Endodermal cell (in vitro differentiated cells): ENCODE results near the gene IRGM. TPM values are rescaled to one million over a fixed set of nuclear protein-coding genes. Genes with fewer than 3 reads are reported as not detected.
"Not testable (repeated sequence)": the region's sequence is repeated elsewhere in the genome, so short reads cannot be mapped to it uniquely, and the experiment has no call there.

Source experiments
- DNase-seq: peaks from one replicate; pipeline ENCODE4 v3.0.0-alpha.2; 2017
- H3K27ac ChIP-seq: 2 replicates; pipeline ENCODE4 v1.5.1; 2013; ENCODE audit warnings: mild to moderate bottlenecking, low read depth, low read length, moderate library complexity
- H3K27me3 ChIP-seq: 2 replicates; pipeline ENCODE4 v1.6.1; 2013; ENCODE audit warnings: mild to moderate bottlenecking, low read length, moderate library complexity; ENCODE audit not compliant: insufficient read depth, control insufficient read depth, poor library complexity, severe bottlenecking
- H3K36me3 ChIP-seq: 2 replicates; pipeline ENCODE4 v1.7.0; 2013; ENCODE audit warnings: mild to moderate bottlenecking, low read length, moderate library complexity; ENCODE audit not compliant: control insufficient read depth, insufficient read depth
- H3K4me1 ChIP-seq: one replicate; pipeline ENCODE4 v1.7.0; 2013; ENCODE audit warnings: low read length; ENCODE audit not compliant: control insufficient read depth, insufficient read depth
- H3K4me3 ChIP-seq: 2 replicates; pipeline ENCODE4 v1.5.1; 2013; ENCODE audit warnings: mild to moderate bottlenecking, low read length, moderate library complexity
- H3K9ac ChIP-seq: 2 replicates; pipeline ENCODE4 v1.6.1; 2013; ENCODE audit warnings: mild to moderate bottlenecking, low read length, moderate library complexity; ENCODE audit not compliant: poor library complexity, severe bottlenecking; ENCODE audit errors: extremely low read depth
- H3K9me3 ChIP-seq: 2 replicates; pipeline ENCODE4 v1.6.1; 2013; ENCODE audit warnings: mild to moderate bottlenecking, low read length, moderate library complexity; ENCODE audit not compliant: control insufficient read depth
- H3K27ac Mint-ChIP-seq: 2 replicates; pipeline ENCODE4 v1.8.0; 2020; ENCODE audit warnings: mixed read lengths
- H3K27me3 Mint-ChIP-seq: 2 replicates; pipeline ENCODE4 v1.8.0; 2021; ENCODE audit warnings: mild to moderate bottlenecking, mixed read lengths; ENCODE audit not compliant: insufficient read depth
- H3K36me3 Mint-ChIP-seq: 2 replicates; pipeline ENCODE4 v1.8.0; 2020; ENCODE audit warnings: low read depth, mixed read lengths
- H3K4me1 Mint-ChIP-seq: 2 replicates; pipeline ENCODE4 v1.8.0; 2020; ENCODE audit warnings: mixed read lengths
- H3K4me3 Mint-ChIP-seq: 2 replicates; pipeline ENCODE4 v1.8.0; 2020; ENCODE audit warnings: mild to moderate bottlenecking, moderate library complexity, mixed read lengths
- H3K9me3 Mint-ChIP-seq: 2 replicates; pipeline ENCODE4 v1.8.0; 2020; ENCODE audit warnings: mild to moderate bottlenecking, mixed read lengths
- CTCF ChIP-seq: fragments of 200-600 bp; sonication (generic); conservative IDR thresholded peaks from 2 replicates; pipeline ENCODE4 v1.5.0; 2021; ENCODE audit warnings: antibody characterized with exemption, mild to moderate bottlenecking
- WGBS, 2 experiments: methylation state at CpG; one replicate each; pipeline versions ENCODE4 v1.1.5 to v1.1.7; 2013; ENCODE audit warnings: missing lambda C conversion rate in 2 of 2, mixed read lengths in 1 of 2; ENCODE audit not compliant: insufficient coverage in 1 of 2, insufficient read length in 1 of 2; 5-methylcytosine and 5-hydroxymethylcytosine counted together
- long read RNA-seq, 4 experiments: library from polyadenylated mRNA in 2 of 4; library from RNA in 1 of 4; library from capped mRNA in 1 of 4; stranded (forward) in 3 of 4; unstranded in 1 of 4; transcript quantifications; one replicate each; pipeline ENCODE4 v2.0.0, GENCODE V29; 2020 to 2021; ENCODE audit warnings: inconsistent platforms in 1 of 4
- polyA plus RNA-seq, 2 experiments: library from polyadenylated mRNA; stranded (reverse); fragments of 50-300 nt; gene quantifications; one replicate each; pipeline ENCODE4 v1.2.3, GENCODE V29; 2013
- total RNA-seq, 2 donors: library from RNA; stranded (reverse); fragmentation: NEBNext Ultra II Directional in 1 of 2; extraction: Animal tissue kit (Norgen Biotek cat#: 25700) in 1 of 2; gene quantifications; 2 replicates in 1 of 2; 3 replicates in 1 of 2; pipeline ENCODE4 v1.2.1, GENCODE V29; 2021

The IRGM gene, protein sequence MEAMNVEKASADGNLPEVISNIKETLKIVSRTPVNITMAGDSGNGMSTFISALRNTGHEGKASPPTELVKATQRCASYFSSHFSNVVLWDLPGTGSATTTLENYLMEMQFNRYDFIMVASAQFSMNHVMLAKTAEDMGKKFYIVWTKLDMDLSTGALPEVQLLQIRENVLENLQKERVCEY
- total RNA-seq: not detected
- not detected for polyA plus RNA-seq (2013, experiment 1 of 2)
- not detected for polyA plus RNA-seq (2013, experiment 2 of 2)
- long read RNA-seq, experiment 1: 0 reads
- long read RNA-seq, experiment 2: 0 reads
- long read RNA-seq, experiment 3, partial matches to known transcripts: 0 of 1 reads
- long read RNA-seq, experiment 3, other reads (novel, unspliced or antisense): 1 of 1 reads
- long read RNA-seq, experiment 4, partial matches to known transcripts: 0 of 1 reads
- long read RNA-seq, experiment 4, other reads (novel, unspliced or antisense): 1 of 1 reads

- not testable (repeated sequence) for H3K27ac ChIP-seq, H3K4me1 ChIP-seq, H3K4me3 ChIP-seq, H3K9ac ChIP-seq, DNase-seq, H3K27me3 ChIP-seq, H3K4me3 Mint-ChIP-seq, H3K27ac Mint-ChIP-seq, H3K36me3 Mint-ChIP-seq, H3K4me1 Mint-ChIP-seq, H3K9me3 ChIP-seq, H3K36me3 ChIP-seq
- peaks cover 31% of the 10 kb centered on the region for H3K27me3 Mint-ChIP-seq
- 92 to 98% methylated on average over 3 of the region's 3 CpGs for WGBS, 2 experiments
- H3K9me3 Mint-ChIP-seq: peaks cover 16% of the 10 kb centered on the region
These were observed at the start of gene IRGM for GRCh38 chr5:150846308-150846653. TSS of gene IRGM (plus strand) at chr5:150846521. CDS start at chr5:150848124, 1,603 bp downstream.

GRCh38 chr5:150797384-150797783 lies 48.9 kb upstream of the IRGM start:
- no peaks in the 10 kb centered on the region for H3K36me3 Mint-ChIP-seq
- H3K4me3 ChIP-seq: no peak overlapping the region

DNA sequence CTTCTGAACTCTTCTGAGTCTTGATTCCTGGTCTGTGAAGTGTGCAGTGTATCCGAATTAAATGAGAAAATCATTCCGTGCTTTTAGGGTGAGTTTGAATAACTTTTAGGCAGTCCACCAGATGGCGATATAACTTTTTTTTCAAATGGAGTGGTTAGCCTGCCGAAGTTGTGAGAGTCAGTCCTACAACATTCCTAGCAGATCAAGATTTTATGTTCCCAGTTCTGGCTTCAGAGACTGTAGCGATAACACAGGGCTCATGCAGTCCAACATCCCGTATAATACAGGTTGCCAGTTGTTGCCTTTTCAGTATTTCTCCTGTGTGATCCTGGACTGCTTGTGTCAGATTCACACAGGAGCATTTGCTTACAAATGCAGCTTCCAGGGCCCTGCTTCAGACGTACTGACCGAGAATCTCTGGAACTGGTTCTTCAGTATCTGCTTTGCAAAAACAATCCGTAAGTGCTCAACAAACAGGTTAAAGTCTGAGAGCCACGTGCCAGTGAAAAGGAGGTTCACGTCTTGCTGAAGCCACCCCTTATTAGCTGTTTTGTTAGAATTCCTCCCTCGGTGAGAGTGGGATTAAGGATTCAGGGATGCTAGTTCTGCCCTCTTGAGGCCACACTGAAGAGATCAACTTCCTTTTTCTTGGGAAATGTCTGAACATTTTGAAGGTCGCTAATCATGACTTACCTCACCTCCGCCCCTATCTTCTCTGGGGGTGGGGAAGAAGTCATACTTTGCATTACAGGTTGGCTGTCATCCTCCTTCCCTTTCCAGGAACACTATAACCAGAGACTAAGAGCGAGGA lies 45.0 kb upstream of the IRGM start:
- WGBS, 2 experiments: 17 to 25% methylated on average over 11 to 15 of the region's 15 CpGs
- Mint-ChIP-seq H3K36me3 (no peaks in the 10 kb centered on the region), H3K27me3 (peaks cover 18% of the 10 kb centered on the region), H3K4me1 (peaks cover 2% of the 10 kb centered on the region), H3K9me3 (peaks cover 6% of the 10 kb centered on the region), H3K27ac (peak overlapping the region; percentile 88), H3K4me3 (peak overlapping the region; percentile 55)
- H3K9ac ChIP-seq: peak overlapping the region; percentile 36
- peaks cover 22% of the 10 kb centered on the region for H3K9me3 ChIP-seq
- H3K27ac ChIP-seq: no peak overlapping the region
- peak overlapping the region; percentile 63 for H3K4me3 ChIP-seq
- no peaks in the 10 kb centered on the region for H3K4me1 ChIP-seq
- H3K36me3 ChIP-seq: no peaks in the 10 kb centered on the region
- no peaks in the 10 kb centered on the region for H3K27me3 ChIP-seq
- peak; percentile 68 for TF ChIP-seq CTCF
- DNase-seq: peak; percentile 84

More at GRCh38 chr5:150797384-150797783, 48.9 kb upstream of the IRGM start:
- DNase-seq: no peak
- H3K27me3 ChIP-seq: no peaks in the 10 kb centered on the region
- H3K9ac ChIP-seq: no peak overlapping the region
- Mint-ChIP-seq H3K9me3 (no peaks in the 10 kb centered on the region), H3K4me3 (no peak overlapping the region), H3K27ac (no peak overlapping the region), H3K4me1 (peaks cover 7% of the 10 kb centered on the region), H3K27me3 (no peaks in the 10 kb centered on the region)
- no peaks in the 10 kb centered on the region for H3K4me1 ChIP-seq
- 100% methylated on average over 2 of the region's 2 CpGs for WGBS, 2 experiments
- no peak for TF ChIP-seq CTCF
- H3K27ac ChIP-seq: no peak overlapping the region
- no peaks in the 10 kb centered on the region for H3K9me3 ChIP-seq
- no peaks in the 10 kb centered on the region for H3K36me3 ChIP-seq
